Body of pancreas (tissue), 4 donors: ENCODE results near the gene ABCC4.

ENCODE experiments used
- CTCF ChIP-seq, 7 experiments: fragments of 450-650 bp in 4 of 7; fragments of 200-600 bp in 3 of 7; sonication (generic) in 3 of 7; IDR thresholded peaks; one replicate each; pipeline ENCODE4 v1.5.1; 2016 to 2019; ENCODE audit warnings: antibody characterized with exemption in 7 of 7
- POLR2A ChIP-seq, 3 donors: fragments of 450-650 bp; IDR thresholded peaks; one replicate each; pipeline ENCODE4 v1.6.1; 2016; ENCODE audit warnings: antibody characterized with exemption in 3 of 3, mild to moderate bottlenecking in 2 of 3

DNA sequence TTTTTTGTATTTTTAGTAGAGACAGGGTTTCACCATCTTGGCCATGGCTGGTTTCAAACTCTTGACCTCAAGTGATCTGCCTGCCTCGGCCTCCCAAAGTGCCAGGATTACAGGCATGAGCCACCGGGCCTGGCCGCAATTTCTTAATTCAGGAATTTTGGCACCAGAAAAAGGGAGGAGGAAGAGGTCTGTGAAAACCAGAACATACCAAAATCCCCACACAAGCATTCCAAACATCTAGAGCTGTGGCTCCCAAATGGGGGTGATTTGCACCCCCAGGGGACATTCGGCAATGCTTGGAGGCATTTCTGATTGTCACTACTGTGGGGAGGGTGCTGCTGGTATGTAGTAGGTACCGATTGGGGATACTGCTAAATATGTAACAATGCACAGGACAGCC lies 40.2 kb upstream of the ABCC4 start:
- TF ChIP-seq CTCF (IDR thresholded peaks at IDR 0.05) (no peak), POLR2A (IDR thresholded peaks at IDR 0.05) (no peak)
